MCF 10A (cell line): Measurements from ENCODE around the gene ASAP2. TPM values are rescaled to one million over a fixed set of nuclear protein-coding genes. Genes with fewer than 3 reads are reported as not detected.

Source experiments
- BruUV-seq: library from RNA; stranded (reverse); fragments of 400-500 nt; replicated peaks from 2 replicates; lab custom pipeline; 2021; lab: Mats Ljungman, UMichigan
- CTCF ChIA-PET: fragments of 300-600 bp; sonication (Branson Sonifier 250); formaldehyde crosslinking; extraction: SDS; loops from one replicate; lab custom pipeline; 2021; ENCODE audit warnings: antibody characterized with exemption, inconsistent platforms; lab: Yijun Ruan, JAX
- POLR2A ChIA-PET: fragments of 300-600, 350-650 bp; sonication (Branson Sonifier 250); formaldehyde crosslinking; extraction: SDS; loops from one replicate; lab custom pipeline; 2020; ENCODE audit warnings: antibody characterized with exemption, inconsistent platforms; lab: Yijun Ruan, JAX
- DNase-seq: peaks from one replicate; pipeline ENCODE4 v3.0.0-alpha.2; 2018; ENCODE audit not compliant: unreplicated experiment
- H3K27ac Mint-ChIP-seq: one replicate; pipeline ENCODE4 v1.8.0; 2022; ENCODE audit warnings: mild to moderate bottlenecking, low read depth, mixed read lengths; ENCODE audit not compliant: unreplicated experiment
- H3K27me3 Mint-ChIP-seq: one replicate; pipeline ENCODE4 v1.8.0; 2022; ENCODE audit warnings: mixed read lengths; ENCODE audit not compliant: insufficient read depth, unreplicated experiment
- H3K36me3 Mint-ChIP-seq: one replicate; pipeline ENCODE4 v1.8.0; 2022; ENCODE audit warnings: mild to moderate bottlenecking, moderate library complexity, mixed read lengths; ENCODE audit not compliant: insufficient read depth, unreplicated experiment
- H3K4me1 Mint-ChIP-seq: one replicate; pipeline ENCODE4 v1.8.0; 2022; ENCODE audit warnings: mixed read lengths; ENCODE audit not compliant: insufficient read depth, unreplicated experiment
- H3K4me3 Mint-ChIP-seq: one replicate; pipeline ENCODE4 v1.8.0; 2022; ENCODE audit warnings: mild to moderate bottlenecking, moderate library complexity, mixed read lengths; ENCODE audit not compliant: unreplicated experiment
- H3K9me3 Mint-ChIP-seq: one replicate; pipeline ENCODE4 v1.8.0; 2022; ENCODE audit warnings: mixed read lengths; ENCODE audit not compliant: unreplicated experiment
- intact Hi-C: fragments of 100-400 bp; cut with micrococcal nuclease; formaldehyde crosslinking; loops from 2 replicates; pipeline ENCODE4 v1.14.1; 2022
- total RNA-seq: library from RNA; stranded (reverse); gene quantifications from 2 replicates; pipeline ENCODE4 v1.2.3, GENCODE V29; 2022
- TF ChIP-seq, protein P1 (sequence below): fragments of 200-600 bp; IDR thresholded peaks from one replicate; pipeline ENCODE4 v1.8.0; 2022; ENCODE audit warnings: antibody characterized with exemption, mild to moderate bottlenecking; ENCODE audit not compliant: unreplicated experiment

Gene ASAP2
- total RNA-seq, 1 experiment from 2014 or later, result 80.8 TPM

DNA sequence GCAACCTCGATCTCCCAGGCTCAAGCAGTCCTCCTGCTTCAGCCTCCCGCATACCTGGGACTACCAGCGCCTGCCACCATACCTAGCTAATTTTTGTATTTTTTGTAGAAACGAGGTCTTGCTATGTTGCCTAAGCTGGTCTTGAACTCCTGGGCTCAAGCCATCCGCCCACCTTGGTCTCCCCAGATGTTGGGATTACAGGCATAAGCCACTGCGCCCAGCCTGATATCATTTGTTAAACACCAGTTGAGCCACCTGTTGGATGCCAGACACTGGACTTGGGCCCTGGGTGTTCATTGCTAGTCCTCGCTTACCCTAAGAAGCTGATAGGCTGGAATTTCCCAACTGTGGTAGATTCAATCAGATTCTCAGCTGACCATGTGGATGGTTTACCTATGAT, 136.9 kb downstream of the ASAP2 start:
- DNase-seq, result no peak
- TF ChIP-seq, protein P1, sequence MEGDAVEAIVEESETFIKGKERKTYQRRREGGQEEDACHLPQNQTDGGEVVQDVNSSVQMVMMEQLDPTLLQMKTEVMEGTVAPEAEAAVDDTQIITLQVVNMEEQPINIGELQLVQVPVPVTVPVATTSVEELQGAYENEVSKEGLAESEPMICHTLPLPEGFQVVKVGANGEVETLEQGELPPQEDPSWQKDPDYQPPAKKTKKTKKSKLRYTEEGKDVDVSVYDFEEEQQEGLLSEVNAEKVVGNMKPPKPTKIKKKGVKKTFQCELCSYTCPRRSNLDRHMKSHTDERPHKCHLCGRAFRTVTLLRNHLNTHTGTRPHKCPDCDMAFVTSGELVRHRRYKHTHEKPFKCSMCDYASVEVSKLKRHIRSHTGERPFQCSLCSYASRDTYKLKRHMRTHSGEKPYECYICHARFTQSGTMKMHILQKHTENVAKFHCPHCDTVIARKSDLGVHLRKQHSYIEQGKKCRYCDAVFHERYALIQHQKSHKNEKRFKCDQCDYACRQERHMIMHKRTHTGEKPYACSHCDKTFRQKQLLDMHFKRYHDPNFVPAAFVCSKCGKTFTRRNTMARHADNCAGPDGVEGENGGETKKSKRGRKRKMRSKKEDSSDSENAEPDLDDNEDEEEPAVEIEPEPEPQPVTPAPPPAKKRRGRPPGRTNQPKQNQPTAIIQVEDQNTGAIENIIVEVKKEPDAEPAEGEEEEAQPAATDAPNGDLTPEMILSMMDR, result no peak
- intact Hi-C loops, result no loop called here
- CTCF ChIA-PET, result interaction anchor here (0.9 to 1.2 kb wide), 3 partner anchors 8 to 201 kb away, joined by 3 to 4 read pairs (median 3); no protein-coding TSS in a partner anchor
- H3K36me3 Mint-ChIP-seq, result peaks cover 72% of the 10 kb centered on the region
- no peak overlapping the region for H3K27ac Mint-ChIP-seq
- no peaks in the 10 kb centered on the region for H3K27me3 Mint-ChIP-seq
- no peaks in the 10 kb centered on the region for H3K9me3 Mint-ChIP-seq
- no TSS peak for BruUV-seq
- H3K4me1 Mint-ChIP-seq, result no peaks in the 10 kb centered on the region
- H3K4me3 Mint-ChIP-seq, result no peak overlapping the region
- POLR2A ChIA-PET, result no interaction called here

DNA sequence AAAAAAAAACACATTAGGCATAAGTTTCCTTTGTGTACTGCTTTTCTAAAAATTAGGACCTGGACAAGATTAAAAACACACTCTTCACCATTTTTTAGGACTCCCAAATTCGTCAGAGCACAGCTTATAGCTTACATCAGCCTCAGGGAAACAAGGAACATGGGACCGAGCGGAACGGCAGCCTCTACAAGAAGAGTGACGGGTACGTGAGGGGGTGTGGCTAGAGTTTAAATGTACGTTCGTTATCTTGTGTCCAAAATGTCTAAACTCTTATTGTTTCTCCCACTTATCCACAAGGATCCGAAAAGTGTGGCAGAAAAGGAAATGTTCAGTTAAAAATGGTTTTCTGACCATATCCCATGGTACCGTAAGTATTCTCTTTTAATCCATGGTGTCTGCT, 137.8 kb downstream of the ASAP2 start:
- H3K4me3 Mint-ChIP-seq, result no peak overlapping the region
- intact Hi-C loops, result no loop called here
- no peak for DNase-seq
- no peaks in the 10 kb centered on the region for H3K27me3 Mint-ChIP-seq
- ChIA-PET CTCF (interaction anchor here (0.8 to 1.0 kb wide), 2 partner anchors 139 to 202 kb away, joined by 3 to 4 read pairs; no protein-coding TSS in a partner anchor), POLR2A (interaction anchor here (0.7 kb wide), 1 partner anchor 605 kb away, joined by 3 read pairs; no protein-coding TSS in a partner anchor)
- H3K27ac Mint-ChIP-seq, result no peak overlapping the region
- no TSS peak for BruUV-seq
- no peaks in the 10 kb centered on the region for H3K9me3 Mint-ChIP-seq
- H3K36me3 Mint-ChIP-seq, result peaks cover 81% of the 10 kb centered on the region
- no peaks in the 10 kb centered on the region for H3K4me1 Mint-ChIP-seq
- TF ChIP-seq, protein P1, result no peak

DNA sequence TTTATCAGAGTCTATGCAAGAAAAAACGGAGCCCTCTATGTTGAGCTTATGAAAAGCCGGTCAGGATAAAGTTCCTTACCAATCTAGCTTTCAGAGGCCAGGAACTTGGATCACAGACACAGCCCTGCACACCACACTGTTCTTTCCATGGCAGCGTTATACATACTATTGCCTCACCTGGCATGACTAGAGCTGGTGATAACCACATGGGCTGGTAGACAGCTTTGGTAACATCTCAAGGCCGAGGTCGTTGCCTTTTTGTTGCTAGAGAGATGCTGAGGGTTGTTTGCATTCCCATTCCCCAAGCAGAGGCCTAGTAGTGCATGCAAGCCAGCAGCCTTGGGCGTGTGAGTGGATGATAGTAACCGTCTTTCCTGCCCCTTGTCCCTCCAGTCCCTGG, 138.7 kb downstream of the ASAP2 start:
- TF ChIP-seq, protein P1, result no peak
- ChIA-PET POLR2A (interaction anchor here (0.7 kb wide), 1 partner anchor 606 kb away, joined by 3 read pairs; no protein-coding TSS in a partner anchor), CTCF (interaction anchor here (0.8 to 1.2 kb wide), 3 partner anchors 35 to 472 kb away, joined by 3 to 4 read pairs (median 4); no protein-coding TSS in a partner anchor)
- H3K27me3 Mint-ChIP-seq, result no peaks in the 10 kb centered on the region
- intact Hi-C loops, result no loop called here
- no peak overlapping the region for H3K4me3 Mint-ChIP-seq
- H3K36me3 Mint-ChIP-seq, result peaks cover 84% of the 10 kb centered on the region
- H3K9me3 Mint-ChIP-seq, result no peaks in the 10 kb centered on the region
- BruUV-seq, result no TSS peak
- DNase-seq, result no peak
- H3K27ac Mint-ChIP-seq, result no peak overlapping the region
- H3K4me1 Mint-ChIP-seq, result no peaks in the 10 kb centered on the region

DNA sequence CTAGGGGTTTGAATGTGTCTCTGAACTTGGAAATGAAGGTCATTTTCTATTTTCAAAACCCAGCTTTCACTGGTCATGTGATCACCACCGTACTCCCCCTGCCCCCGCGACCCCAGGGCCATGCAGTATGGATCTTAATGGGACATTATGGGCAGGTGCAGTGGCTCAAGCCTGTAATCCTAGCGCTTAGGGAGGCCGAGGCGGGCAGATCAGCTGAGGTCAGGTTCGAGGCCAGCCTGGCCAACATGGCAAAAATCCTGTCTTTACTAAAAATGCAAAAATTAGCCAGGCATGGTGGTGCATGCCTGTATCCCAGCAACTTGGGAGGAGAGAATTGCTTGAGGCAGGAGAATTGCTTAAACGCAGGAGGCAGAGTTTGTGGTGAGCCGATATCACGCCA, 139.4 kb downstream of the ASAP2 start:
- no TSS peak for BruUV-seq
- Mint-ChIP-seq H3K27ac (no peak overlapping the region), H3K4me1 (no peaks in the 10 kb centered on the region), H3K9me3 (no peaks in the 10 kb centered on the region), H3K27me3 (no peaks in the 10 kb centered on the region), H3K4me3 (no peak overlapping the region), H3K36me3 (peaks cover 84% of the 10 kb centered on the region)
- POLR2A ChIA-PET, result no interaction called here
- CTCF ChIA-PET, result interaction anchor here (1.1 to 1.2 kb wide), 3 partner anchors 12 to 473 kb away, joined by 3 to 4 read pairs (median 4); no protein-coding TSS in a partner anchor
- intact Hi-C loops, result no loop called here
- TF ChIP-seq, protein P1, result no peak
- no peak for DNase-seq
